Fibroblast of skin of right quadriceps (primary cell): Measurements from ENCODE around the gene GPX6.
A peak's percentile ranks its signal among the peaks of the same experiment; 100 is the strongest.
"Not testable (repeated sequence)": the region's sequence is repeated elsewhere in the genome, so short reads cannot be mapped to it uniquely, and the experiment has no call there.

Experiments used
- DNase-seq: peaks from one replicate; pipeline ENCODE4 v3.0.0-alpha.2; 2013

GPX6 gene

GRCh38 chr6:28478518-28478917 is 37.1 kb downstream of the GPX6 start:
- no peak for DNase-seq

- peak; percentile 85 for DNase-seq
Observed at GRCh38 chr6:28474441-28475219, 41.0 kb downstream of the GPX6 start.

DNA sequence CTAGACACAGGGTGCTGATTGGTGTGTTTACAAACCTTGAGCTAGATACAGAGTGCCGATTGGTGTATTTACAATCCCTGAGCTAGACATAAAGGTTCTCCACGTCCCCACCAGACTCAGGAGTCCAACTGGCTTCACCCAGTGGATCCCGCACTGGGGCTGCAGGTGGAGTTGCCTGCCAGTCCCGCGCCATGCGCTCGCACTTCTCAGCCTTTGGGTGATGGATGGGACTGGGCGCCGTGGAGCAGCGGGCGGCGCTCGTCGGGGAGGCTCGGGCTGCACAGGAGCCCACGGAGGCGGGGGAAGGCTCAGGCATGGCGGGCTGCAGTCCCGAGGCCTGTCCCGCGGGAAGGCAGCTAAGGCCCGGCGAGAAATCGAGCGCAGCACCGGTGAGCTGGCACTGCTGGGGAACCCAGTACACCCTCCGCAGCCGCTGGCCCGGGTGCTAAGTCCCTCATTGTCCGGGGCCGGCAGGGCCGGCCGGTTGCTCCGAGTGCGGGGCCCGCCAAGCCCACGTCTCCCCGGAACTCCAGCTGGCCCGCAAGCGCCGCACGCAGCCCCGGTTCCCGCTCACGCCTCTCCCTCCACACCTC is 46.3 kb downstream of the GPX6 start:
- not testable (repeated sequence) for DNase-seq

GRCh38 chr6:28468056-28468455 is 47.5 kb downstream of the GPX6 start:
- no peak for DNase-seq

DNA sequence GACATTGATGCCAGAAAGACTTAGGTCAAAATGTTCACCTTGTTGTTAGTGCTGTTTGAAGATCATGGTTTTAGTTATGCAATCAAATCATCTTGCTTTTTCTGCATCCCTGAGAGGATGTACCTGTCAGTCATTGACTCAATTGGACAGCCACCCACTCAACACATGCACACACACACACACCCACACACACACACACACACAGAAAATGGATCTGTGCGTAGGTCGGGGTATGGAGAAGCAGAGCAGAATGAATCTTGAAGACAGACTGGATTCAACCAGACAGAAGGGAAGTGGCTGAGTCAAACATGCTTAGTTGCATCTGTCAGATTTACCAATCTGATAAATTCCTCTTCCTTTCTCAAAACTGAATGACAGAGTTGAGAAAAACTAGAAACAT is 53.2 kb downstream of the GPX6 start:
- DNase-seq = no peak

DNA sequence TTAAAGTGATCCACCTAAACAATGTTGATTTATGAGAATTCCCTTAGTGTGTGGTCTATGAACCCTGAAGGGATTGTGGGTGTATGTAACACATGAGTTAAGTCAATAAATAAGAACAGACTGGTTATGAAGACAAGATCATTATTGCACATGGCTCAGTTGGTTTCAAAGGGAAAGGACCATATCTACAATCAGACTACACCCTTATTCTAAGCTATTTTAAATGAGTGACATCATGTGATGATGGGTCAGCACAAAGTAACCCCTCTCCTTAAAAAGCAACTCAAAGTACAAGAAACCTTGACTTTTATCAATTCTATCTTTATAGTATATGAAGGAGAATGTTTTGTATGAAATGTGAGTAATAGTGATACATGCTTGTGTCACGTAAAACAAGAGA is 57.0 kb downstream of the GPX6 start:
- DNase-seq = no peak
